G401.6 (cell line): ENCODE measurements around the gene DRAP1.

Experiments used
- FAIRE-seq: peaks from 2 replicates; lab custom pipeline; 2012; peaks lifted over from hg19 to GRCh38; lab: Jason Lieb, UNC

The DRAP1 gene

GRCh38 chr11:65919141-65919572, at the start of gene DRAP1:
Gene DRAP1, plus strand, starts transcription at chr11:65919426. Its CDS starts 76 bp downstream, at chr11:65919502.
- FAIRE-seq = no peak

- FAIRE-seq = no peak
Measured at GRCh38 chr11:65869643-65870306, 49.5 kb upstream of the DRAP1 start.

- no peak for FAIRE-seq
Measured at GRCh38 chr11:65870307-65870658, 48.9 kb upstream of the DRAP1 start.

GRCh38 chr11:65870706-65871681, 48.2 kb upstream of the DRAP1 start:
- no peak for FAIRE-seq

- FAIRE-seq = no peak
Measured at GRCh38 chr11:65871811-65872548, 47.2 kb upstream of the DRAP1 start.

- no peak for FAIRE-seq
Measured at GRCh38 chr11:65872586-65873317, 46.5 kb upstream of the DRAP1 start, which contains the start of gene EFEMP2. Gene EFEMP2, minus strand, starts transcription at chr11:65872800. Its CDS starts 446 bp downstream, at chr11:65872354.

GRCh38 chr11:65873318-65874156, 45.7 kb upstream of the DRAP1 start:
- FAIRE-seq = peak; percentile 95

GRCh38 chr11:65879617-65880016, 39.6 kb upstream of the DRAP1 start, which contains the start of gene CTSW:
Gene CTSW, plus strand, starts transcription at chr11:65879837. Its CDS starts 18 bp downstream, at chr11:65879855.
- FAIRE-seq = no peak

- no peak for FAIRE-seq
Measured at GRCh38 chr11:65880027-65880426, 39.2 kb upstream of the DRAP1 start.

GRCh38 chr11:65880844-65881421, 38.3 kb upstream of the DRAP1 start:
- no peak for FAIRE-seq

GRCh38 chr11:65882120-65883057, 36.8 kb upstream of the DRAP1 start:
- FAIRE-seq = no peak

- FAIRE-seq = no peak
Measured at GRCh38 chr11:65883058-65883761, 36.0 kb upstream of the DRAP1 start.

GRCh38 chr11:65883786-65884715, 35.2 kb upstream of the DRAP1 start:
- FAIRE-seq = no peak

GRCh38 chr11:65884716-65885092, 34.5 kb upstream of the DRAP1 start:
- FAIRE-seq = no peak

- FAIRE-seq = no peak
Measured at GRCh38 chr11:65885231-65885630, 34.0 kb upstream of the DRAP1 start.

- FAIRE-seq = no peak
Measured at GRCh38 chr11:65885808-65886536, 33.3 kb upstream of the DRAP1 start.
